Pulmonary artery endothelial cell (primary cell): ENCODE data around the gene CMTR2. TPM values are rescaled to one million over a fixed set of nuclear protein-coding genes. Genes with fewer than 3 reads are reported as not detected.

ENCODE experiments used
- DNase-seq: peaks from one replicate; pipeline ENCODE4 v3.0.0-alpha.2; 2011; ENCODE audit warnings: low read depth, low spot score
- total RNA-seq: library from RNA; depleted of rRNA; stranded (reverse); fragments of >200 nt; gene quantifications from 2 replicates; pipeline ENCODE4 v1.2.3, GENCODE V29; 2014

Gene CMTR2
- total RNA-seq, 1 donor from 2014 or later, result 24.8 TPM

DNA sequence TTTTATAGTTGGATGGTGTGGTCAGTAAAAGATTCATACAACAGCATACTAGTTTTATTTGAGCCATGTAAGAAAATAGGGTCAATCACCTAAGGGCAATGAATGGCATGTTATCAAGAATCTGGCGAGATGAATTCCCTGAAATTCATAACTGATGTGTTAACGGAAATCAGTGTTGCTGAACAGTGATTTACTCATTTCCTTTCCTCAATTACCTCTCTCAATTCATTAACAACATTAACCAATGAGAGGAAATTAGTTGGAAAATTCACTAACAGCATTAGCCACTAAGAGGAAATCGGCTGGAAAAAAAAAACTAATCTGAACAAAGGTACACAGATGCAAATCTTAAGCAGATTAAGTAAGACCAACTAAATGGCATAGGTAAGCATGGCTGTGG lies 6.3 kb downstream of the CMTR2 start:
- DNase-seq, result peak; percentile 30

DNA sequence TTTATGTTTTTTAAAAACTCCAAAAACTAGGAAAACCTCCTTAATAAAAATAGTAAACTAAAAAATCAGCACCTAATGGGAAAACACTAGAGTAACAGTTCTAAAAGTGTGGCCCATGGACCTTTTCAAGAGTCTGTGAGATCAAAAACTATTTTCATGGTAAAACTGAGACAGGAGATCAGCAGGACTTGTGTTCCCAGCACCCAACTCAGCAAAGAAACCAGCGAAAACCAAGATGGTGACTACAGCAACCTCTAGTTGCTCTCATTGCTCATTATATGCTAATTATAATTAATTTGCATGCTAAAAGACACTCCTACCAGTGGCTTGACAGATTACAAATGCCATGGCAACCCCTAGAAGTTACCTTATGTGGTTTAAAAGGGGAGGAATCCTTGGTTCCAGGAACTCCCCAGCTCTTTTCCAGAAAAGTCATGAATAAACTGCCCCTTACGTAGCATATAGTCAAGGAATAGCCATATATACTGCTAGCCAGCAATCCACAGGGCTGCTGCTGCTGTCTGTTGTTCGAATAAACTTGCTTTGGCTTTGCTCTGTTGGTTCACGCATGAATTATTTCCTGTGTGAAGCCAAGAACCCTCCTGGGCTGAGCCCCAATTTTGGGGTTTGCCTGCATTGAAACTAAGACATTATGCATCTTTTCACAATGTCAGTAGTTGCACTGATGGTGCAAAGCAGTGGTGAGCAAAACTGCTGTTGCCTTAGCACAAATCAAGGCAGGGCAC lies 12.4 kb downstream of the CMTR2 start:
- no peak for DNase-seq

DNA sequence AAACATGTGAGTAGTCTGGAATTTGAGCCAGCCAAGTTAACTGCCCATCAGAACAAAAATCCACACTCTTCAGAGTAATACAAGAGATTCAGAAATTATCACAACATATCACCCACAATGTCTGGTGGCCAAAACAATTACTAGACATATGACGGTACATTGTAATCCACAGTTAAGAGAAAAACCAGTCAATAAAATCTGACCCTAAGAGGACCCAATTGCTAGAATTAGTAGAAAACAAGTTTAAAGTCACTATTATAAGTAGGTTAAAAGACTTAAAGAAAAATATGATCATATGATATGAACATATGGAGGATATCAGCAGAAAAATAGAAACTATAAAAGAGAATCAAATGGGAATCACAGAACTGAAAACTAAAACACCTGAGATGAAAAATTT lies 15.8 kb downstream of the CMTR2 start:
- no peak for DNase-seq

DNA sequence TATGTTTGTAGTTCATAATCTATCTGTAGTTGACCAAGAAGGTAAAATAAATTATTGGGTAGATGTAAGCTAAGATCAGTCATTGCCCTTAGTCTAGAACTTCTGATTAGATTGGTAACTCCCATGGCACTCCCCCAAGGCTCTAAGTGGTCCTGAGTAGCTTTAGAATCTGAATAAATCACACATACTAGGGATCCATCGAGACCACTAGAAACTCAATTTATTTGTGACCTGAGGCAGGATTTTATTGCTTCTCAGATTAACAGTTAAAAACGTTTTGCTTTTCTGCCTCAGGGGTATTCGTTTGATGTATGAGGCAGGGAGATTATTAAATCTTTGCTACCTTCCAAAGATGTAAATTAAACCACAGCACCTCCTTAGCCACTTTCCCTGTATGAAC lies 24.9 kb downstream of the CMTR2 start:
- no peak for DNase-seq

DNA sequence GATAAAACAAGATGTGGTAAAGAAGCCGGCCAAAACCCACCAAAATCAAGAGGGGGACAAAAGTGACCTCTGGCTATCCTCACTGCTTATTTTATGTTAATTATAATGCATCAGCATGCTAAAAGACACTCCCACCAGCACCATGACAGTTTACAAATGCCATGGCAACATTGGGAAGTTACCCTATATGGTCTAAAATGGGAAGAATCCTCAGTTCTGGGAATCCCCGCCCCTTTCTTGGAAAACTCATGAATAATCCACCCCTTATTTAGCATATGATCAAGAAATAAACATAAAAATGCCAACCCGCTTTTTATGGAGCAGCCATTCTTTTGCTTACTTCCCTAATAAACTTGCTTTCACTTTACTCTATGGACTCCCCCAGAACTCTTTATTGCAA lies 25.6 kb downstream of the CMTR2 start:
- no peak for DNase-seq

DNA sequence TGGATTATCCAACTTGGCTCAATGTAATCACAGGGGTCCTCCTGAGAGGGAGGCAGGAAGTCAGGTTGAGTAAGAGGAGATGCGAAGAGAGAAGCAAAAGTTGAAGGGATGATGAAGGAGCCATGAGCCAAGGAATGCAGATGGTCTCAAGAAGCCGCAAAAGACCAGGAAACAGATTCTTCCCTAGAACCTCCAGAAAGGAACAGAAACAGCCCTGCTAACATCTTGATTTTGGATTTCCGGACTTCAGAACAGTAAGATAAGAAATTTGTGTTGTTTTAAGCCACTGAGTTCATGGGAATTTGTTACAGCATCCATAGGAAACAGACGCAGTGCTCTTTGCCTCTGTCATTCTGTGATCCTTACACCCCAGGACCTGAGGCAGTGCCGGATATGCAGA lies 26.8 kb downstream of the CMTR2 start:
- DNase-seq, result peak; percentile 60

DNA sequence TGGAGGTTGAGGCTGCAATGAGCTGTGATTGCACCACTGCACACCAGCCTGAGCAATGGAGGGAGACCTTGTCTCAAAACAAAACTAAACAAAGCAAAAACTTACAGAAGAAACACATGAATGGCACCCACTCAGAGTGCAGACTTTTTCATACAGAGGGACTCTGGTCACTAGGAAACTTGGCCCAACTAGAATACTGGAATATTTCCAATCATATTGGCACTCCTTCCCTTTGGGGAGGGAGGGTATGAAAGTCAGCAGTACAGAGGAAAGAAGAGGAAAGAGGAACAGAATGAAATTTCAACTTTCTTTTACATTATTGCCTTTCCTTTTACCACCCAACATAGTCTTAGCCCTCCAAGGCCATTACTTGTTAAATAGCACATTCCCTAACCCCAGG lies 28.2 kb downstream of the CMTR2 start:
- no peak for DNase-seq

DNA sequence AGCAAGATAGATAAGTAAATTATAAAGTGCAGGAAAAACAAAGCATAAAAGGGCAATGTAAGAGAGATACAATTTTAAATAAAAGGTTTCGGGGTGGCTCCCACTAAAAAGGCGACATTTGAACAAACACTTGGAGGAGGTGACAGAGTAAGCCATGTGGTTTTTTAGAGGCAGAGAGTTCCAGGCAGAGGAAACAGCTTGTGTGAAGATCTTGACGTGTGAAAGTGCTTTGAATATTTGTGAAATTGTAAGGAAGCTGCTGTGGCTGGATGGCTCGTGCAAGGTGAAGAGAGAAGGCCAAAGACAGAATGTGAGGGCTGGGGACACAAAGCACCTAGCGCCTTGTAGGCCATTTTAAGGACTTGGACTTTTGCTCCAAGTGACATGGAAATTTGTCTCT lies 30.1 kb downstream of the CMTR2 start:
- no peak for DNase-seq

DNA sequence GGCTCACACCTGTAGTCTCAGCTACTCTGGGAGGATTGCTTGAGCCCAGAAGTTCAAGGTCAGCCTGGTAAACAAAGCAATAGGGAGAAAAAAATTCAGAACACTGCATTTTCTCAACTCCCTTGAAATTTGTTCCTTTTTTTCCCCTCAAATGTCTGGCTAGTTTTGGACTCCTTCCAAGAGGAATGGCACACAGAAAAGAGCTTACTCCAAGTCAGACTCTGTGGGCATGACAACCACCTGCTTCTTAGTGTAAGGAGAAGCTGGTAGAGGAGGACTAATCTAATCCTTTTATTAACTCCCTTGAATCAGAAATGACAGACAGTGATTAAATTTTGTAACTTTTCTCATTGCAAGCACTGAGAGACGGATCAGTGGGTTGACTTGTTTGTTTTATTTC lies 30.8 kb downstream of the CMTR2 start:
- no peak for DNase-seq

GRCh38 chr16:71257768-71258167 lies 31.4 kb downstream of the CMTR2 start:
- DNase-seq, result no peak

- DNase-seq, result no peak
Observed at GRCh38 chr16:71255721-71256120, 33.5 kb downstream of the CMTR2 start.

DNA sequence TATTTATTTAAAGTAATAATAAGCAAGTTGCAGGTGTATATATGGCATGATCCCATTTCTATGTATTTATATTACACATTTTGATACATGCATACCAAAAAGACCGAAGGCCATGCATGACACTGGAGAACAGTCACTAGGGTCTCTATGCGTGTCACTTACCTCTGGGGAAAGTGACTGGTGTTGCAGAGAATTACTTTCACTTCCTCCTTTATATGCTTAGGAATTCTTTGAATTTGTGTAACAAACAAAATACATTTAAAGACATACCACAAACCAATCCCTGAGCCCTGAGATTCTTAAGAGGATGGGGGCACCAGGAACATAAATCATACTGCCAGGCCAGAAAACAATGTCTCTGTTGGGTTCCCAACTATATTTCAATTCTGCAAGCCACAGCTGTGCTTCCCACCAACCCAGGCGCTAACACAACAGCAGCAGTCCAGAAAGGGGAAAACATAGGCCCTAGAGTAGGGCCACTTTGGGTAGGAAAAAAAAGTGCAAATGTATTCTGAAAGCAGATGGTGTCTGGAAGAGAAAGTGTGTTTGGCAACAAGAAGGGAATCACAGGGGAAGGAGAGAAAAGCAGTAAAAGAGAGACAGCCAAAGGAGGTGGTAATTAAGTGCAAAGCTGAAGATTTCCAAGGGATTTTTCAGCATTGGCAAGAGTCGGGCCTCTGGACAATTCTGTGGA lies 34.2 kb downstream of the CMTR2 start:
- no peak for DNase-seq

- no peak for DNase-seq
Observed at GRCh38 chr16:71250461-71251235, 38.6 kb downstream of the CMTR2 start.

GRCh38 chr16:71249399-71249798 lies 39.8 kb downstream of the CMTR2 start:
- no peak for DNase-seq

DNA sequence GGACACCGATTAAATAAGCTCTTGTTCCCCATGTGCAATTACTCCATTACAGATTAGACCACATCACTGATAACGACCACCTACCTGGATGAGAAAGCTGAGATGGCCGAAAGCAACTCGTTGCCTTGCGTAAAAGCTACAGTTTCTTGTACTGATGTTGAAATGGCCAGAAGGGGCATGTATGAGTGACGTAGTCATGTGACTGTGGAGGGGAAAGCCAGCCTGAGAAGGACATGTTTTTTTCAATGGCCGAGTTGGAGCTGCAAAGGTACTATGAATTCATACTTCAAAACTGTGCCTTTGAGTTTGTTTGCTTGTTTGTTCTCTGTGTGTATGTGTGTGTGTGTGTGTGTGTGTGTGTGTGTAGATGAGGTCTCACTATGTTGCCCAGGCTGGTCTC lies 41.7 kb downstream of the CMTR2 start:
- DNase-seq, result no peak

DNA sequence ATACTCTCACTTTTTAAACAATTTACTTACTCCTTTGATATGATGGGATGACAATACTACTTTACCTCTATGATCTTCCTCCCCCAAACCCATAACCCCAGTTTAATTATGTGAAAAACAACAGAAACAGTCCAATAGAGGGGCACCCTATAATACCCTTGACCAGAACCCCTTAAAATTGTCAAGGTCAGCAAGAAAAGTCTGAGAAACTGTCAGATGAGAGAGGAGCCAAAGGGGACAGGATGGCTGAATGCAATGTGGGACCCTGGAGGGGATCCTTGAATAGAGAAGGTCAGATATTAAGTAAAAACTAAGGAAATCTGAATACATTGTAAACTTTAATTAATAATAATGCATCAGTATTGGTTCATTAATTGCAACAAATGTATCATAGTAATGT lies 42.9 kb downstream of the CMTR2 start:
- DNase-seq, result no peak

DNA sequence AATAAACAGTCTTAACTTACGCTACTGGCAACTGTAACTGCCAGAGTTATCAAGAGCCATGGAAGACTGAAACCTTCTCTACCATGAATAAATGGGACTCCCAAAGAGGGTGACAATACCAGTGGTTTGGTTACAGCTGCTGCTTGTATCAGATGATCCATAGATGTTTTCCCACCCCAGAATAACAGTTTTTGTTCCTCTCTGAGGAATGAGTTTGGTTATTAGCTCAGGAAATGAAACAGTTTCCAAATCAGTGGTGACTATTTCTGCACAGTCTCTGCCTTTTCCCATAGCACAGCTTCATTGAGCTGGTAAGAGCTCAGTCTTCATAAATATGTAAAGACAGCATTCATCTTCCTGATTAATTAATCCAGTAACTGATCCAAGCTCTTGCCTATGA lies 44.7 kb downstream of the CMTR2 start:
- no peak for DNase-seq

GRCh38 chr16:71242601-71243000 lies 46.6 kb downstream of the CMTR2 start:
- DNase-seq, result no peak

DNA sequence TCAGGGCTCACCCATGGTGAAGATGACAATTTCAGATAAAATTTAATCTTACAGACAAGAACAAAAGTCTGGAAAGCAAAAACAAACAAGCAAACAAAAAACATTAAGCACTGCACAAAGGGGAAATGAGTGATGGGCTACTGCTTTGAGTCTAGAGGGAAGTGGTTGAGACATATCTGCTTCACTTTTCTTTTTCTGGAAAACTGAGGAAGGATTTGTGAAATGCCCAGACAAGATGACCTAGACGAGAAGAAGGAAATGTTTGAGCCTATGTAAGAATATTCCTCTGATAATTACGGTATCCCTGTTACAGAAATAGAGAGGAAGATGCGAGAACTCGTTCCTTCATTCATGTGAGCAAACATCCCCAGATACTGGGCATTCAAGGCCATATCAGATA lies 47.2 kb downstream of the CMTR2 start:
- no peak for DNase-seq
